Esophagus squamous epithelium (tissue), 5 donors: ENCODE measurements around the gene UQCC3. TPM values are rescaled to one million over a fixed set of nuclear protein-coding genes. Genes with fewer than 3 reads are reported as not detected.
"Not testable (repeated sequence)": the region's sequence is repeated elsewhere in the genome, so short reads cannot be mapped to it uniquely, and the experiment has no call there.

ENCODE experiments used
- DNase-seq: peaks from one replicate; lab custom pipeline; 2025; lab: John Stamatoyannopoulos, UW
- H3K27ac ChIP-seq, 4 donors: fragments of 200-600 bp; sonication (generic); one replicate each; pipeline ENCODE4 v1.5.1; 2016 to 2019; ENCODE audit warnings: mild to moderate bottlenecking in 1 of 4
- H3K27me3 ChIP-seq, 4 donors: fragments of 200-600 bp; sonication (generic); 1 replicate in 3 of 4; 2 replicates in 1 of 4; pipeline versions ENCODE4 v1.5.1 to v1.6.0; 2017 to 2021; ENCODE audit warnings: antibody characterized with exemption in 1 of 4
- H3K36me3 ChIP-seq, 3 donors: fragments of 200-600 bp; sonication (generic); one replicate each; pipeline ENCODE4 v1.5.1; 2016 to 2019
- H3K4me1 ChIP-seq, 3 donors: fragments of 200-600 bp; sonication (generic); one replicate each; pipeline ENCODE4 v1.5.1; 2017 to 2019
- H3K4me3 ChIP-seq, 4 donors: fragments of 200-600 bp; sonication (generic); 1 replicate in 3 of 4; 2 replicates in 1 of 4; pipeline ENCODE4 v1.5.1; 2016 to 2019; ENCODE audit warnings: mild to moderate bottlenecking in 2 of 4, moderate library complexity in 1 of 4
- H3K9me3 ChIP-seq, 3 donors: fragments of 200-600 bp; sonication (generic); one replicate each; pipeline ENCODE4 v1.5.1; 2016 to 2019
- CTCF ChIP-seq, 6 experiments: fragments of 450-650 bp in 4 of 6; fragments of 200-600 bp in 2 of 6; sonication (generic) in 2 of 6; IDR thresholded peaks; one replicate each; pipeline ENCODE4 v1.5.1; 2016 to 2019; ENCODE audit warnings: antibody characterized with exemption in 6 of 6, mild to moderate bottlenecking in 4 of 6, moderate library complexity in 4 of 6
- POLR2A ChIP-seq, 4 donors: fragments of 450-650 bp; IDR thresholded peaks; one replicate each; pipeline ENCODE4 v1.6.1; 2017; ENCODE audit warnings: antibody characterized with exemption in 4 of 4, mild to moderate bottlenecking in 4 of 4, moderate library complexity in 3 of 4
- WGBS, 2 donors: methylation state at CpG; one replicate each; pipeline ENCODE4 v1.1.5; 2018; 5-methylcytosine and 5-hydroxymethylcytosine counted together
- intact Hi-C: fragments of 100-400 bp; cut with DNase I; formaldehyde crosslinking; loops from one replicate; pipeline ENCODE4 v1.15.0; 2022
- total RNA-seq, 4 donors: library from RNA; depleted of rRNA; stranded (reverse); fragments of >200 nt; gene quantifications; one replicate each; pipeline ENCODE4 v1.1.0, GENCODE V29; 2016
- donor health status: DM: yes; HTN: yes; CAD: no.

Gene UQCC3
- total RNA-seq, 4 donors from 2014 or later = 10.5 to 17.2 (median 12.2) TPM

- no peaks in the 10 kb centered on the region for H3K9me3 ChIP-seq
- peaks cover 34 to 78% (median 44%) of the 10 kb centered on the region in 3 donors for H3K4me1 ChIP-seq
- H3K27me3 ChIP-seq = no peaks in the 10 kb centered on the region
- WGBS, 2 donors = 55 to 72% methylated on average over 3 to 4 of the region's 4 CpGs
- TF ChIP-seq CTCF (IDR thresholded peaks at IDR 0.05) (no peak), POLR2A (IDR thresholded peaks at IDR 0.05) (no peak)
- peak overlapping the region in 2 of 4 donors; percentile 22 to 95 for H3K27ac ChIP-seq
- intact Hi-C loops = loop anchor here (5.0 kb wide), 1 partner anchor 72 kb away; no protein-coding TSS in a partner anchor
- peaks cover 0 to 37% (median 5%) of the 10 kb centered on the region in 3 donors for H3K36me3 ChIP-seq
- no peak overlapping the region for H3K4me3 ChIP-seq
- no peak for DNase-seq
Measured at GRCh38 chr11:62669420-62670161, 1.9 kb upstream of the UQCC3 start.

GRCh38 chr11:62671236-62671607 lies 251 bp upstream of the UQCC3 start:
- DNase-seq = no peak
- Histone ChIP-seq H3K27me3 (no peaks in the 10 kb centered on the region), H3K27ac (peak overlapping the region; percentile 92 to 95 (median 93)), H3K36me3 (peaks cover 0 to 53% (median 4%) of the 10 kb centered on the region in 3 donors), H3K4me3 (peak overlapping the region; percentile 75 to 96 (median 82)), H3K4me1 (peaks cover 32 to 83% (median 42%) of the 10 kb centered on the region in 3 donors), H3K9me3 (no peaks in the 10 kb centered on the region)
- intact Hi-C loops = loop anchor here (5.0 kb wide), 1 partner anchor 74 kb away; no protein-coding TSS in a partner anchor
- WGBS, 2 donors = 0% methylated on average over 17 of the region's 17 CpGs
- TF ChIP-seq POLR2A (IDR thresholded peaks at IDR 0.05) (no peak), CTCF (IDR thresholded peaks at IDR 0.05) (no peak)

GRCh38 chr11:62673196-62673525 lies 1.7 kb downstream of the UQCC3 start:
- peaks cover 0 to 54% (median 9%) of the 10 kb centered on the region in 3 donors for H3K36me3 ChIP-seq
- H3K9me3 ChIP-seq = no peaks in the 10 kb centered on the region
- peaks cover 19 to 83% (median 36%) of the 10 kb centered on the region in 3 donors for H3K4me1 ChIP-seq
- no peak for DNase-seq
- H3K27me3 ChIP-seq = no peaks in the 10 kb centered on the region
- intact Hi-C loops = loop anchor here (5.0 kb wide), 1 partner anchor 76 kb away; no protein-coding TSS in a partner anchor
- peak overlapping the region in 2 of 4 donors; percentile 75 to 85 for H3K4me3 ChIP-seq
- WGBS, 2 donors = 59 to 75% methylated on average over 2 of the region's 2 CpGs
- TF ChIP-seq POLR2A (IDR thresholded peaks at IDR 0.05) = no peak
- TF ChIP-seq CTCF (IDR thresholded peaks at IDR 0.05) = no peak
- peak overlapping the region; percentile 92 to 95 (median 93) for H3K27ac ChIP-seq

GRCh38 chr11:62675415-62675814 lies 3.9 kb downstream of the UQCC3 start:
- H3K9me3 ChIP-seq, DNase-seq, H3K27me3 ChIP-seq, H3K27ac ChIP-seq, H3K4me3 ChIP-seq, intact Hi-C loops: not testable (repeated sequence)
- H3K36me3 ChIP-seq = peaks cover 0 to 54% (median 9%) of the 10 kb centered on the region in 3 donors
- 88 to 90% methylated on average over 9 to 10 of the region's 10 CpGs for WGBS, 2 donors
- H3K4me1 ChIP-seq = peaks cover 25 to 82% (median 39%) of the 10 kb centered on the region in 3 donors

GRCh38 chr11:62676698-62677097 lies 5.2 kb downstream of the UQCC3 start:
- H3K9me3 ChIP-seq = no peaks in the 10 kb centered on the region
- peaks cover 26 to 85% (median 33%) of the 10 kb centered on the region in 3 donors for H3K4me1 ChIP-seq
- H3K4me3 ChIP-seq = no peak overlapping the region
- WGBS, 2 donors = 41 to 50% methylated on average over 2 to 3 of the region's 6 CpGs
- TF ChIP-seq POLR2A (IDR thresholded peaks at IDR 0.05) (no peak), CTCF (IDR thresholded peaks at IDR 0.05) (no peak)
- H3K27ac ChIP-seq = no peak overlapping the region
- no peaks in the 10 kb centered on the region for H3K27me3 ChIP-seq
- intact Hi-C loops = no loop called here
- no peak for DNase-seq
- peaks cover 0 to 54% (median 9%) of the 10 kb centered on the region in 3 donors for H3K36me3 ChIP-seq
